Measurements from ENCODE around the gene CEMIP2.

DNA sequence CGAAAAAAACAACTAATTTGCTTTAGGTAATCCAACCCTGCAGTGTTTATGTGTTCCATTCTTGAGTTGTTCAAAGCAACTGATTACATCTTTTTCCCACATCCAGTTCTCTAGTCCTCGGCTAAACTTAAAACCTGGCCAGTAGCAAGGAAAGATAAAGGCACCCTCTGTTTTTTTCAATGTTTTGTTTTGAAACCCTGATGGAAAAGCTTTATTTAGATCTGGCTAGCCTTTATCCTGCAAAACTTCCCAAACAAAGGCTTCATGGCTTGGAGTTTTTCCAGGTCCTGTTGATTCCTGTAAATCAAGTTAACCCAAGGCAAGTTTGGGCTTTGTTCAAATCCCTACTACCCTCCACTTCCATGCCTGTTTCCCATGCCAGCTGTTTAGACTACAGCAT, 105.1 kb downstream of the CEMIP2 start:
- TF ChIP-seq, protein P1, sequence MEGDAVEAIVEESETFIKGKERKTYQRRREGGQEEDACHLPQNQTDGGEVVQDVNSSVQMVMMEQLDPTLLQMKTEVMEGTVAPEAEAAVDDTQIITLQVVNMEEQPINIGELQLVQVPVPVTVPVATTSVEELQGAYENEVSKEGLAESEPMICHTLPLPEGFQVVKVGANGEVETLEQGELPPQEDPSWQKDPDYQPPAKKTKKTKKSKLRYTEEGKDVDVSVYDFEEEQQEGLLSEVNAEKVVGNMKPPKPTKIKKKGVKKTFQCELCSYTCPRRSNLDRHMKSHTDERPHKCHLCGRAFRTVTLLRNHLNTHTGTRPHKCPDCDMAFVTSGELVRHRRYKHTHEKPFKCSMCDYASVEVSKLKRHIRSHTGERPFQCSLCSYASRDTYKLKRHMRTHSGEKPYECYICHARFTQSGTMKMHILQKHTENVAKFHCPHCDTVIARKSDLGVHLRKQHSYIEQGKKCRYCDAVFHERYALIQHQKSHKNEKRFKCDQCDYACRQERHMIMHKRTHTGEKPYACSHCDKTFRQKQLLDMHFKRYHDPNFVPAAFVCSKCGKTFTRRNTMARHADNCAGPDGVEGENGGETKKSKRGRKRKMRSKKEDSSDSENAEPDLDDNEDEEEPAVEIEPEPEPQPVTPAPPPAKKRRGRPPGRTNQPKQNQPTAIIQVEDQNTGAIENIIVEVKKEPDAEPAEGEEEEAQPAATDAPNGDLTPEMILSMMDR (conservative IDR thresholded peaks at IDR 0.05 in 1 of 2, IDR thresholded peaks at IDR 0.05 in 1 of 2; ENCODE audit: extremely low read depth in 1 of 2, insufficient read depth in 1 of 2, low read depth in 1 of 2, low read length in 2 of 2): no peak
- no peak for TF ChIP-seq EZH2 (IDR thresholded peaks at IDR 0.05; ENCODE audit: borderline replicate concordance, low read length)

All from mammary epithelial cell (primary cell).